HCT116 (cell line): Measurements from ENCODE around the gene PDCL3. TPM values are rescaled to one million over a fixed set of nuclear protein-coding genes. Genes with fewer than 3 reads are reported as not detected.
A peak's percentile ranks its signal among the peaks of the same experiment; 100 is the strongest.

Source experiments
- ATAC-seq: fragments of 200-7000 bp; cut with Tn5 transposase; 2 replicates; pipeline ENCODE4 v1.9.1; 2020; ENCODE audit warnings: mild to moderate bottlenecking, moderate library complexity
- BruUV-seq: library from RNA; stranded (reverse); fragments of 400-500 nt; replicated peaks from 2 replicates; lab custom pipeline; 2021; lab: Mats Ljungman, UMichigan
- CTCF ChIA-PET: fragments of 300-600 bp; sonication (Branson Sonifier 250); formaldehyde crosslinking; loops from one replicate; lab custom pipeline; 2021; ENCODE audit warnings: antibody characterized with exemption; lab: Charles Lee
- POLR2A ChIA-PET: fragments of 300-600, 350-600 bp; sonication (Branson Sonifier 250); formaldehyde crosslinking; loops from one replicate; lab custom pipeline; 2021; ENCODE audit warnings: antibody characterized with exemption; lab: Charles Lee
- RAD21 ChIA-PET, 2 experiments: fragments of 300-600 bp; sonication (Branson Sonifier 250); formaldehyde crosslinking; loops; one replicate each; lab custom pipeline; 2023; ENCODE audit warnings: low total read pairs in 2 of 2; ENCODE audit not compliant: uncharacterized antibody in 2 of 2, unreplicated experiment in 2 of 2, low non-redundant PET in 1 of 2; lab: Charles Lee
- DNase-seq: peaks from one replicate; pipeline ENCODE4 v3.0.0-alpha.2; 2010; ENCODE audit warnings: low read depth, low spot score
- H2AFZ ChIP-seq: fragments of 200-600 bp; shearing (Covaris generic), sonication (generic); 2 replicates; pipeline ENCODE4 v1.6.1; 2017; ENCODE audit warnings: low read depth, mixed run types, mixed read lengths, antibody characterized with exemption, low read length; ENCODE audit not compliant: poor library complexity, severe bottlenecking
- H3K27ac ChIP-seq: 2 replicates; pipeline ENCODE4 v1.5.1; 2012; ENCODE audit warnings: low read depth, low read length
- H3K27me3 ChIP-seq: fragments of 200-600 bp; sonication (generic); 2 replicates; pipeline ENCODE4 v1.6.1; 2016; ENCODE audit warnings: mixed run types, low read length, mixed read lengths; ENCODE audit not compliant: insufficient read depth
- H3K36me3 ChIP-seq, 2 experiments: fragments of 200-500 bp in 1 of 2; fragments of 200-600 bp in 1 of 2; sonication (Bioruptor generic) in 1 of 2; sonication (generic) in 1 of 2; 2 replicates each; pipeline versions ENCODE4 v1.5.1 to v1.6.1; 2014 to 2016; ENCODE audit warnings: low read length in 2 of 2, inconsistent platforms in 1 of 2, mixed read lengths in 1 of 2, mixed run types in 1 of 2; ENCODE audit not compliant: insufficient read depth in 2 of 2, control insufficient read depth in 1 of 2
- H3K4me1 ChIP-seq, 2 experiments: fragments of 200-600 bp in 1 of 2; sonication (generic) in 1 of 2; 2 replicates each; pipeline versions ENCODE4 v1.5.1 to v1.6.1; 2012 to 2017; ENCODE audit warnings: low read length in 2 of 2, inconsistent platforms in 1 of 2, mild to moderate bottlenecking in 1 of 2, mixed read lengths in 1 of 2, mixed run types in 1 of 2, moderate library complexity in 1 of 2; ENCODE audit not compliant: insufficient read depth in 2 of 2, control insufficient read depth in 1 of 2
- H3K4me2 ChIP-seq: fragments of 200-600 bp; sonication (generic); 2 replicates; pipeline ENCODE4 v1.6.1; 2017; ENCODE audit warnings: mixed run types, low read length, mixed read lengths
- H3K4me3 ChIP-seq, 2 experiments: fragments of 200-600 bp in 1 of 2; sonication (generic) in 1 of 2; replicated peaks in 1 of 2; 2 replicates each; pipeline ENCODE4 v1.5.1; 2011 to 2016; ENCODE audit warnings: low read length in 2 of 2, control low read depth in 1 of 2, low read depth in 1 of 2, mild to moderate bottlenecking in 1 of 2, mixed read lengths in 1 of 2, mixed run types in 1 of 2
- H3K79me2 ChIP-seq: fragments of 200-600 bp; sonication (generic); 2 replicates; pipeline ENCODE4 v1.6.1; 2017; ENCODE audit warnings: mild to moderate bottlenecking, mixed run types, low read length, moderate library complexity, mixed read lengths; ENCODE audit not compliant: insufficient read depth
- H3K9ac ChIP-seq: fragments of 200-600 bp; sonication (generic); 2 replicates; pipeline ENCODE4 v1.6.1; 2016; ENCODE audit warnings: low read length, mixed read lengths
- H3K9me2 ChIP-seq: fragments of 200-600 bp; sonication (generic), shearing (Covaris generic); 2 replicates; pipeline ENCODE4 v1.6.1; 2017; ENCODE audit warnings: mixed run types, mild to moderate bottlenecking, moderate library complexity; ENCODE audit not compliant: insufficient read depth
- H3K9me3 ChIP-seq, 2 experiments: fragments of 200-500 bp in 1 of 2; fragments of 200-600 bp in 1 of 2; sonication (Bioruptor generic) in 1 of 2; sonication (generic) in 1 of 2; 2 replicates each; pipeline ENCODE4 v1.6.1; 2014 to 2017; ENCODE audit warnings: low read length in 2 of 2, mixed read lengths in 2 of 2, inconsistent platforms in 1 of 2, low read depth in 1 of 2, mild to moderate bottlenecking in 1 of 2, mixed run types in 1 of 2, moderate library complexity in 1 of 2; ENCODE audit not compliant: control insufficient read depth in 1 of 2, insufficient read depth in 1 of 2
- H4K20me1 ChIP-seq: fragments of 200-600 bp; sonication (generic), shearing (Covaris generic); 2 replicates; pipeline ENCODE4 v1.6.1; 2017; ENCODE audit warnings: mixed run types, mild to moderate bottlenecking, moderate library complexity; ENCODE audit not compliant: insufficient read depth
- CBX3 ChIP-seq: IDR thresholded peaks from 2 replicates; pipeline ENCODE4 v1.6.1; 2012; ENCODE audit warnings: low read depth
- CEBPB ChIP-seq: IDR thresholded peaks from 2 replicates; pipeline ENCODE4 v1.6.1; 2012; ENCODE audit warnings: low read depth
- EZH2 ChIP-seq: fragments of 200-600 bp; sonication (generic); IDR thresholded peaks from 2 replicates; pipeline ENCODE4 v1.6.1; 2017; ENCODE audit warnings: antibody characterized with exemption, mixed run types
- EZH2phosphoT487 ChIP-seq: fragments of 200-600 bp; IDR thresholded peaks from 2 replicates; pipeline ENCODE4 v1.6.1; 2018; ENCODE audit warnings: antibody characterized with exemption, borderline replicate concordance
- JUND ChIP-seq: IDR thresholded peaks from 2 replicates; pipeline ENCODE4 v1.6.1; 2012
- POLR2A ChIP-seq: IDR thresholded peaks from 2 replicates; pipeline ENCODE4 v1.7.0; 2011; ENCODE audit warnings: borderline replicate concordance; ENCODE audit not compliant: insufficient read depth, insufficient read length; ENCODE audit errors: extremely low read depth
- RAD21 ChIP-seq: IDR thresholded peaks from 2 replicates; pipeline ENCODE4 v1.6.1; 2012; ENCODE audit warnings: low read depth, mild to moderate bottlenecking
- SIN3A ChIP-seq: IDR thresholded peaks from 2 replicates; pipeline ENCODE4 v1.6.1; 2012; ENCODE audit warnings: low read depth
- SRF ChIP-seq: IDR thresholded peaks from 2 replicates; pipeline ENCODE4 v1.6.1; 2012; ENCODE audit warnings: low read depth
- TCF7L2 ChIP-seq: IDR thresholded peaks from 2 replicates; pipeline ENCODE4 v1.7.0; 2011; ENCODE audit warnings: borderline replicate concordance, inconsistent platforms; ENCODE audit not compliant: insufficient read depth, insufficient read length; ENCODE audit errors: extremely low read depth
- YY1 ChIP-seq: IDR thresholded peaks from 2 replicates; pipeline ENCODE4 v1.6.1; 2011; ENCODE audit warnings: low read length, low read depth, moderate library complexity, mild to moderate bottlenecking; ENCODE audit not compliant: insufficient replicate concordance; ENCODE audit errors: extremely low read depth
- ZNF274 ChIP-seq: fragments of 200-500 bp; sonication (Bioruptor generic); IDR thresholded peaks from 2 replicates; pipeline ENCODE4 v1.6.1; 2014; ENCODE audit warnings: mild to moderate bottlenecking, low read depth, low read length, inconsistent platforms
- intact Hi-C: fragments of 100-400 bp; cut with micrococcal nuclease; formaldehyde crosslinking; loops from 2 replicates; pipeline ENCODE4 v1.10.0; 2022
- total RNA-seq: library from RNA; stranded (reverse); gene quantifications from one replicate; pipeline ENCODE4 v1.2.1, GENCODE V29; 2021; ENCODE audit not compliant: unreplicated experiment
- TF ChIP-seq, protein P1 (sequence below), 3 experiments: fragments of 200-600 bp in 1 of 3; sonication (generic) in 1 of 3; IDR thresholded peaks in 2 of 3; conservative IDR thresholded peaks in 1 of 3; 2 replicates each; pipeline ENCODE4 v1.5.1; 2012 to 2017; ENCODE audit warnings: low read depth in 2 of 3, low read length in 2 of 3, antibody characterized with exemption in 1 of 3, borderline replicate concordance in 1 of 3, control low read depth in 1 of 3, mild to moderate bottlenecking in 1 of 3, mixed read lengths in 1 of 3, mixed run types in 1 of 3, moderate library complexity in 1 of 3; ENCODE audit not compliant: insufficient read depth in 1 of 3
- TF ChIP-seq, protein P2 (sequence below): IDR thresholded peaks from 2 replicates; pipeline ENCODE4 v1.6.1; 2011; ENCODE audit warnings: mild to moderate bottlenecking, low read length, moderate library complexity; ENCODE audit not compliant: insufficient replicate concordance; ENCODE audit errors: extremely low read depth

Gene PDCL3
- total RNA-seq, 1 experiment from 2014 or later: 26.3 TPM

DNA sequence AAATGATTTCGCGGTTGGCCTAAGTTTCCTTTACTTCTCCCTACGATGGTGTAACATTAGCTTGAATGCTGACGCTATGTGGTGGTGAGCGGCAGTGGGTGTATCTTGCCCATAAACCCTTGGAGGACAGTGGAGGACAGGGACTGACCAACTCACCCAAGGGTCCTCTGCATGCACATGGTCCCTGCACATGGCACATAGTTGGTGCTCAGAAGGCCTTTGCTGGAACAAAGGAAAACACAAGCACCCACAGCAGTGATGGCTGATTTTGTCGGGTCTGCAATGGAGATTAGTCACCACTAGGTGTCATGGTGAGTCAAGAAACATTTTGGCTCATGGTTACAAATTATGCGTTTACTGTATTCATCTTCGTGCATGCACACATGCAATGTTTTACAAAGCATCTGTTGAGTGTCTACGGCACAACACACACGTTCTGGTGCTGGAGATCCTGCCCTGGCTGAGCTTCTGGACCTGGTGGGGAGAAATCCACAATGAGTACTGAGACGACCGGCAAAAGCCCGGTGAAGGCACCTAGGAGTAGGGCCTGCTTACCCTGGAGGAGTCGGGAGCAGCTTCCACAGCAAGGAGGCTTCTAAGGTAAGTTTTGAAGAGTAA lies 44.0 kb downstream of the PDCL3 start:
- Histone ChIP-seq H3K27ac (no peak overlapping the region), H3K4me2 (peak overlapping the region; percentile 33), H3K9me2 (no peaks in the 10 kb centered on the region), H3K4me3 (no peak overlapping the region), H3K9me3 (no peaks in the 10 kb centered on the region), H3K4me1 (peaks cover 0 to 17% of the 10 kb centered on the region in 2 experiments; a peak in 1 of 4 replicates), H2AFZ (peak overlapping the region; percentile 86), H3K9ac (no peak overlapping the region), H3K79me2 (no peaks in the 10 kb centered on the region), H3K27me3 (no peaks in the 10 kb centered on the region), H3K36me3 (no peaks in the 10 kb centered on the region), H4K20me1 (no peaks in the 10 kb centered on the region)
- CTCF ChIA-PET: interaction anchor here (0.6 to 2.2 kb wide), 12 partner anchors 9 to 611 kb away, joined by 3 to 8 read pairs (median 3); no protein-coding TSS in a partner anchor
- DNase-seq: peak; percentile 41
- no TSS peak for BruUV-seq
- TF ChIP-seq, protein P1, sequence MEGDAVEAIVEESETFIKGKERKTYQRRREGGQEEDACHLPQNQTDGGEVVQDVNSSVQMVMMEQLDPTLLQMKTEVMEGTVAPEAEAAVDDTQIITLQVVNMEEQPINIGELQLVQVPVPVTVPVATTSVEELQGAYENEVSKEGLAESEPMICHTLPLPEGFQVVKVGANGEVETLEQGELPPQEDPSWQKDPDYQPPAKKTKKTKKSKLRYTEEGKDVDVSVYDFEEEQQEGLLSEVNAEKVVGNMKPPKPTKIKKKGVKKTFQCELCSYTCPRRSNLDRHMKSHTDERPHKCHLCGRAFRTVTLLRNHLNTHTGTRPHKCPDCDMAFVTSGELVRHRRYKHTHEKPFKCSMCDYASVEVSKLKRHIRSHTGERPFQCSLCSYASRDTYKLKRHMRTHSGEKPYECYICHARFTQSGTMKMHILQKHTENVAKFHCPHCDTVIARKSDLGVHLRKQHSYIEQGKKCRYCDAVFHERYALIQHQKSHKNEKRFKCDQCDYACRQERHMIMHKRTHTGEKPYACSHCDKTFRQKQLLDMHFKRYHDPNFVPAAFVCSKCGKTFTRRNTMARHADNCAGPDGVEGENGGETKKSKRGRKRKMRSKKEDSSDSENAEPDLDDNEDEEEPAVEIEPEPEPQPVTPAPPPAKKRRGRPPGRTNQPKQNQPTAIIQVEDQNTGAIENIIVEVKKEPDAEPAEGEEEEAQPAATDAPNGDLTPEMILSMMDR (IDR thresholded peaks at IDR 0.05 in 2 of 3, conservative IDR thresholded peaks at IDR 0.05 in 1 of 3; ENCODE audit: borderline replicate concordance in 1 of 3, insufficient read depth in 1 of 3, low read depth in 2 of 3, low read length in 2 of 3): peak; percentile 70 to 85 (median 79)
- TF ChIP-seq EZH2 (no peak), TCF7L2 (no peak), CEBPB (no peak), SRF (no peak), EZH2phosphoT487 (no peak), ZNF274 (no peak), JUND (no peak), SIN3A (no peak), RAD21 (peak; percentile 88), YY1 (no peak), CBX3 (peak; percentile 18; the same call in 1 of the 2 replicates), POLR2A (no peak)
- TF ChIP-seq, protein P2, sequence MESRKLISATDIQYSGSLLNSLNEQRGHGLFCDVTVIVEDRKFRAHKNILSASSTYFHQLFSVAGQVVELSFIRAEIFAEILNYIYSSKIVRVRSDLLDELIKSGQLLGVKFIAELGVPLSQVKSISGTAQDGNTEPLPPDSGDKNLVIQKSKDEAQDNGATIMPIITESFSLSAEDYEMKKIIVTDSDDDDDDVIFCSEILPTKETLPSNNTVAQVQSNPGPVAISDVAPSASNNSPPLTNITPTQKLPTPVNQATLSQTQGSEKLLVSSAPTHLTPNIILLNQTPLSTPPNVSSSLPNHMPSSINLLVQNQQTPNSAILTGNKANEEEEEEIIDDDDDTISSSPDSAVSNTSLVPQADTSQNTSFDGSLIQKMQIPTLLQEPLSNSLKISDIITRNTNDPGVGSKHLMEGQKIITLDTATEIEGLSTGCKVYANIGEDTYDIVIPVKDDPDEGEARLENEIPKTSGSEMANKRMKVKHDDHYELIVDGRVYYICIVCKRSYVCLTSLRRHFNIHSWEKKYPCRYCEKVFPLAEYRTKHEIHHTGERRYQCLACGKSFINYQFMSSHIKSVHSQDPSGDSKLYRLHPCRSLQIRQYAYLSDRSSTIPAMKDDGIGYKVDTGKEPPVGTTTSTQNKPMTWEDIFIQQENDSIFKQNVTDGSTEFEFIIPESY: no peak
- POLR2A ChIA-PET: no interaction called here
- intact Hi-C loops: loop anchor here (5.0 to 10.0 kb wide), 3 partner anchors 395 to 645 kb away; partner anchors contain the start of genes CNOT11 and RPL31
- RAD21 ChIA-PET: interaction anchor here (1.0 to 1.5 kb wide), 2 partner anchors 378 to 598 kb away, joined by 3 to 4 read pairs; no protein-coding TSS in a partner anchor
- ATAC-seq: peak; percentile 74
